ENCODE data around the gene SPRN.

Gene SPRN

GRCh38 chr10:133461841-133462240 is 37.4 kb upstream of the SPRN start:
- no peak overlapping the region for H3K4me3 ChIP-seq (ENCODE audit: low read depth, low read length)
- TF ChIP-seq MAX (IDR thresholded peaks at IDR 0.05; ENCODE audit: low read depth, low read length) (no peak), CTCF (IDR thresholded peaks at IDR 0.05; ENCODE audit: low read depth, low read length) (no peak), POLR2A (IDR thresholded peaks at IDR 0.05; ENCODE audit: extremely low read depth, insufficient read length) (no peak), MYC (IDR thresholded peaks at IDR 0.05; ENCODE audit: low read depth, low read length) (no peak)
- no peak for DNase-seq (ENCODE audit: low read depth)

GRCh38 chr10:133461027-133461426 is 36.6 kb upstream of the SPRN start:
- no peak for DNase-seq (ENCODE audit: low read depth)
- H3K4me3 ChIP-seq (ENCODE audit: low read depth, low read length) = no peak overlapping the region
- no peak for TF ChIP-seq MYC (IDR thresholded peaks at IDR 0.05; ENCODE audit: low read depth, low read length)
- TF ChIP-seq POLR2A (IDR thresholded peaks at IDR 0.05; ENCODE audit: extremely low read depth, insufficient read length) = no peak
- TF ChIP-seq MAX (IDR thresholded peaks at IDR 0.05; ENCODE audit: low read depth, low read length) = no peak
- TF ChIP-seq CTCF (IDR thresholded peaks at IDR 0.05; ENCODE audit: low read depth, low read length) = no peak

GRCh38 chr10:133460208-133460769 is 35.9 kb upstream of the SPRN start:
- no peak overlapping the region for H3K4me3 ChIP-seq (ENCODE audit: low read depth, low read length)
- no peak for DNase-seq (ENCODE audit: low read depth)
- TF ChIP-seq MYC (IDR thresholded peaks at IDR 0.05; ENCODE audit: low read depth, low read length) (no peak), CTCF (IDR thresholded peaks at IDR 0.05; ENCODE audit: low read depth, low read length) (no peak), MAX (IDR thresholded peaks at IDR 0.05; ENCODE audit: low read depth, low read length) (no peak), POLR2A (IDR thresholded peaks at IDR 0.05; ENCODE audit: extremely low read depth, insufficient read length) (no peak)

- no peak for DNase-seq (ENCODE audit: low read depth)
- TF ChIP-seq POLR2A (IDR thresholded peaks at IDR 0.05; ENCODE audit: extremely low read depth, insufficient read length) (no peak), MAX (IDR thresholded peaks at IDR 0.05; ENCODE audit: low read depth, low read length) (no peak), CTCF (IDR thresholded peaks at IDR 0.05; ENCODE audit: low read depth, low read length) (no peak), MYC (IDR thresholded peaks at IDR 0.05; ENCODE audit: low read depth, low read length) (no peak)
- H3K4me3 ChIP-seq (ENCODE audit: low read depth, low read length) = no peak overlapping the region
These were observed 35.2 kb upstream of the SPRN start for GRCh38 chr10:133459454-133460207.

GRCh38 chr10:133458710-133459453 is 34.5 kb upstream of the SPRN start:
- H3K4me3 ChIP-seq (ENCODE audit: low read depth, low read length) = no peak overlapping the region
- DNase-seq (ENCODE audit: low read depth) = no peak
- TF ChIP-seq POLR2A (IDR thresholded peaks at IDR 0.05; ENCODE audit: extremely low read depth, insufficient read length) (no peak), MAX (IDR thresholded peaks at IDR 0.05; ENCODE audit: low read depth, low read length) (no peak), CTCF (IDR thresholded peaks at IDR 0.05; ENCODE audit: low read depth, low read length) (no peak), MYC (IDR thresholded peaks at IDR 0.05; ENCODE audit: low read depth, low read length) (no peak)
